Stimulated activated CD4-positive, alpha-beta T cell treated with anti-CD3 and anti-CD28 coated beads, TNF-alpha, amount 100 ng/mL, for 48 hours (primary cell): ENCODE data around the gene CFAP46.

Source experiments
- DNase-seq, 3 donors: peaks; one replicate each; pipeline ENCODE4 v3.0.0-alpha.2; 2020; ENCODE audit warnings: low read depth in 3 of 3

Gene CFAP46

DNA sequence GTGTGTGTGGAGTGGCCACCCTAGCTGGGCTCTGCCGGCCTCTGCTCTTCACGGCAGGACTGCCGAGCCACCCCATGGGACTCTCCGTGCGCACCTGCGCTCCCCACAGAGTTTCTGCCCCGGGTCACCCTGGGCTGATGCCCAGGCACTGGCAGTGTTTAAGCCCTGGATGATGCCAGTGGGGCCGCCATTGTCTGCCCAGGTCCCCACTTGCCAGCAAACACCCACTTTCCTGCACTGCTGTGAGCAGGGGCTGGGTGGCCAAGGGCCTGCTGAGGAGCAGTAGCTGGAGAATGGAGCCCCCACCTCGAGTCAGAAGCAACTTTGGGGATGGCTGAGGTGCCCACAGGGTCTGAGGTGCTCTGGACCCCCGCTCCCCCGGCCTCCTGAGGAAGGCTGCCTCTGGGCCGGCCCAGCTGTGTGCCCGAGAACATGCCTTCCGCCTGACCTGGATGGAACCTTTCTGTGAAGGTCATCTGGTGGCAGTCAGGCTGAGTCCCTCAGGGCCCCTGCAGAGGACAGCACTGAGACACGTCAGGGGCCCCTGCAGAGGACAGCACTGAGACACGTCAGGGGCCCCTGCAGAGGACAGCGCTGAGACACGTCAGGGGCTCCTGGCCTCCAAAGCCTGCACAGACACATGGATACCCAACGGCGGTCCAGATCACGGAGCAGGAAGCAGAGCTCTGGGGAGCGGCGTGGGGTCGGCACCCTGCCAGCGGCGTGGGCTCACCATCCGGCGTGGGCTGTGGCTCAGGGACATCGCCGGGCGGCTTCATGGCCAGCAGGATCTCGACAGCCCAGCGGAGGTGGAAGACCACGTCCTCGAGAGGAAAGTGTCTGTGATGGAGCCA lies 62.0 kb downstream of the CFAP46 start:
- no peak for DNase-seq

DNA sequence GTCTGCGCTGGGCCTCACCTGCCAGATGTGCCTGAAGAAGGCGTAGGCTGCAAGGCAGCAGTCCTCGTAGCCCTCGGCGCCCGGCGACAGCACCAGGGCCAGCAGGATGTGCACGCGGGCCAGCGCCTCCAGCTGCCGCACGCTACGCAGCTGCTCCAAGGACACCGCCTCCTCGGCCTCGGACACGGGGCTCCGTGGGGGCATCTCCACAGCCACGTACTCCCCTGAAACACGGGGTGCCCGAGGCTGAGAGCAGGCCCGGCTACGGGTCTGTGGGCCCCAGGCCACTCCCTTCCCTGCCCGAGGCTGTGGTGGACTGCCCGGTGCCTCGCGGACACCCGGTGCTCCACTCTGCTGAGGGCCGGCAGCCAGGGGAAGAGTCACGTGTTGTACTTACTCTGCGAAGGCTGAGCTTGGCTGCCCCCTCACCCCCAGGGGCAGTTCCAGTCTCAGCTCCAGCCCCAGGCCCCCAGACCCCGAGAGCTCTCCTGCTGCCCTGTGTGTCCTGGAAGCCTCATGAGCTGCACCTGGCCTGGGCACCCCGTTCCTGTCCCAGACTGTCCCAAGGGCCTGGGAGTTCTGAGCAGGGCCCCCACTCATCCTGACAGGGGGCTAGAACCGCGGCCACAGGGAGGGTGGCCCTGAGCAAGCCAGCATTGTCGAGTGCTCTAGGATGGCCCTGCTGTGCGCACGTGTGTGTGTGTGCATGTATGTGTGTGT lies 62.8 kb downstream of the CFAP46 start:
- DNase-seq, result no peak

DNA sequence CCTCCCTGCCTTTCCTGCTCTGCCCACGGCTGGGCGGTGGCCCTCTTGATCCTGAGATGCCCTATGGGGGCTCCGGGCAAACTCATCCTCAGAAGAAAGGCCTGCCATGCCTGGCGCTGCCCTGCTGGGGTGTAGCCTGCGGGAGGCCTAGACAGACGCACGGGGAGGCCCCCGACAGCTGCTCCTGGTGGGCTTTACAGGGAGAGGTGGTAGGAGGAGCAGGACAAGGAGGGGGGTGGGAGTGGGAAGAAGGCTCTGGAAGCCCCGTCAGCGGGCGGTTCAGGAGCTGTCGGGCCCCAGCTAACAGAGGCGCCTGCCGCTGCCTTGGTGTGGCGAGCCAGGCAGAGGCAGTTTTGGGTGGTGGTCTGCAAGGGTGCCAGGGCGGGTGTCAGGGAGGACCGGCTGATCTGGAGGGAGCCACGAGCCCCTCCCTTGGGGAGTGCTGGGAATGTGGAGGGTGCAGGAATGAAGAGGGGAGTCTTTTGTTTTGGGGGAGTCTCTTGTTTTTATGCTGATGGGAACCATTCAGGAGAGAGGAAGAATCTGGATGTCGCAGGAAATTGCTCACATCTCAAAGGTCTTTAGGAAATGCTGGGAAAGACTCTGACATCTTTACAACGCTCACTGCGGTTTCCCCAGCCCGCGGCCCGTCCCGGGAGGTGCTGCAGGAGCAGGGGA lies 63.5 kb downstream of the CFAP46 start:
- no peak for DNase-seq

DNA sequence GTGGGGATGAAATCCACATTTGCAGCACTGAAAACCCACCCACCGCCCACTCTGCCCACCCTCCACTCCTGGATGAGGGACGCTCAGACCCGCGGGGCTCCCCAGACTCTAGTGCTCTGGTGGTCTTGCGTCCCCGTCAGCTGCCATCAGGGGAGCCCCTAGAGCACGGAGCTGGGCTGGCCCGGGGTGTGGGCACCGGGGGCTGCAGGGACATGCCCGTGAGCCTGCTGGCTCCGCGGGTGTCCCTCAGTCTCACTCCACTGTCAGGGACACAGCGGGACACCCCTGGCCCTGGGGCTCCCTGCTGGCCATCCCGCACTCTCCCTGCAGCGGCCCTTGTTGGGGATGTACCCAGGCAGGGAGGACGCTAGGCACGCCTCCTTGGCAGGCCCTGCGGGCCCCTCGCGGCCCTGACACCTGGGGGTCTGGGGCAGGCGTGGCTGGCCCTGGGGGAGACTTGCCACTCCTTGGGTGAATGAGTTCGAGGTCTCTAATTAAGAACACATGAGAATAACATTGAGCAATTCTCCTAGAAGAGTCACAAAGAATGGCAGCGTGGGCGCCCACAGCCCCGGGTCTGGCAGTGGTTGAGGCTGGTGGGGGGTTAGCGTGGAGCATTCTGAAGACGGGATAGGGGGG lies 64.2 kb downstream of the CFAP46 start:
- no peak for DNase-seq

DNA sequence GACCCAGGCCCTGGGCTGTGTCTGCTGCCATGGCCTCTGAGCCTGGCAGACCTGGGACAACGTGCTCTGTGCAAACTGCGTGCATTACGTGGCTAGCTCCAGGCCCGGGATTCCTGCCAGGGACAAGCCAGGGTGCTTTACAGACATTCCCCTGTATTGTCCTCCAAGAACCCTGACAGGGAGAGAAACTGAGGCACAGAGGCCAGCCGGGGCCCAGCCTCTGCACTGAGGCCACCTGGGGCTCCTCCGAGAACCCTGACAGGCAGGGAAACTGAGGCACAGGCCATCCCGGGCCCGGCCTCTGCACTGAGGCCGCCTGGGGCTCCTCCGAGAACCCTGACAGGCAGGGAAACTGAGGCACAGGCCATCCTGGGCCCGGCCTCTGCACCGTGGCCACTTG lies 64.9 kb downstream of the CFAP46 start:
- DNase-seq, result no peak

DNA sequence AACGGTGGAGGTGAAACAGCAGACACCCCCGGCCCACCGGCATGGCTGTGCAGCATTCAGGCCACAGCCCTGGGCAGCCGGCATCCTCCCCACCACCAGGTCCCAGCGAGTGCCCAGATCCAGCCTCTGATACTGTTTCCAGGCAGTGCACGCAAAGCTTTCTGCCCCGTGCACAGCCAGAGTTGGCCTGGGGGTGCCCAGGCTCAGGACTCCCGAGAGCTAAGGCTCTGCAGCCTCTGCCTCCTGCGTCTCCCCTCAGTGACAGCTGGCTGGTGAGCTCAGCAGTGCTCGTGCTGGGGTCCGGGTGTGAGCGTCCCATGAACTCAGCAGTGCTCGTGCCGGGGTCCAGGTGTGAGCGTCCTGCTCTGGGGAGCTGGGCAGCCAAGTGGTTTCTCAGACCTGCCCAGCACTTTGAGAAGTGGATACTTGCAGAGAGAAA lies 65.4 kb downstream of the CFAP46 start:
- no peak for DNase-seq

DNA sequence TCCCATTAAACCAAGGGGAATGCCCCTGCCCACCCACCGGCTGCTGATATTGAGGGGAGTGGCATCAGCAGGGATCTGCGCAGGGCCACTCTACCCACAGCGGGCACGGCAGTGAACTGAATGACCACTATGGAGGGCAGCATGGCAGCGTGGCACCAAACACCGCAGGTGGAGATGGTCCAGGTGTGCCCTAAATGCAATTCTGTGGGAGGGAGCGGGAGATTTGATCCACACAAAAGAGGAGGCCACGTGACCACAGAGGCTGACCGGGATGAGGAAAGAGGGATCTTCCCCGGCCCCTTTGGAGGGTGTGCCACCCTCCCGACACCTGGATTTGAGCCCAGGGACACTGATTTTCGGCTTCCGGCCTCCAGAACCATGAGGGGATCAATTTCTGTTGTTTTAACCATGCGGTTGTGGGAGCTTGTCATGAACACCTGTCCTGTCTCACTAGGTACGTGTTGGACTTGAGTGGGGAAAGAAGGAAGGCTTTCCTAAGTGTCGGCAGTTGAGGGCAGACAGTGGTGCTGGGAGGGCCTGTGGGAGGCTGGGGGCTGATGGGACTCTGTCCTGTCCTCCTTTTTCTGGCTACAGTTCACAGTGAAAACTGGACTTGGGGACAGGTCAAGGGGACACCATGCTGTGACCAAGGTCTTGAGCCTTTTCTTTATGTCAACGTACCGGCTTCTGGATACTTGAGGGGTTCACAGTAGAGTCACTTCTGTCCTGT lies 66.1 kb downstream of the CFAP46 start:
- DNase-seq, result no peak

DNA sequence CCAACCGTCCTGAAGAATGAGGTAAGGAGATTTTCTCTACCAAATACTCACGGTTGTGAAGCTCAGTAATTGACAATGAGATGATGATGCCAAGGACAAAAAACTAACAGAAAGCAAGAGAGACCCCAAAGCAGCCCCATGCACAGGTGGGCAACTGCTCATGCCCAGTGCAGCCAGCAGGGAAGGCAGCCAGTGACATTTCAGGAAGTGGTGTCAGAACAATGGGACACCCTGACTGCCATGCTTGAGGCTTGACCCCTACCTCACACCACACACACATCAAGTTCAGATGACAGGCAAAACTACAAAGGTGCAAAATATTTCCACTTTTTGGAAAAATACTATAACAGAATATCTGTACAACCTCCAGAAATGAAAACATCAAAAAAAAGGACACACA lies 66.9 kb downstream of the CFAP46 start:
- no peak for DNase-seq

DNA sequence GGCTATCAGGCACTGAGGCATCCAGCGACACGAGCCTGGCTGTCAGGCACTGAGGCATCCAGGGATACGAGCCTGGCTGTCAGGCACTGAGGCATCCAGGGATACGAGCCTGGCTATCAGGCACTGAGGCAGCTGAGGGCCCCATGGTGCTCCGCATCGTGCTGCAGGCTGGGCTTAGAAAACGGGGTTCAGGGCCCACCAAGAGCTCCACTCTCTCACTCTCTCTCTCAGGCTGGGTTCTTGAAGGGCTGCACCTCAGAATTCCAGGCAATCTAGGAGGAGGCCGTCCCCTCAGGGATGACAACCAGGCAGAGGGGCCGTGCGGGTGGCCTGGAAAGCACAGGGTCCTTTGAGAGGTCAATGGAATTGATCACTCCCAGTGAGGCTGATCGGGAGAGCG lies 69.0 kb downstream of the CFAP46 start:
- DNase-seq, result no peak

DNA sequence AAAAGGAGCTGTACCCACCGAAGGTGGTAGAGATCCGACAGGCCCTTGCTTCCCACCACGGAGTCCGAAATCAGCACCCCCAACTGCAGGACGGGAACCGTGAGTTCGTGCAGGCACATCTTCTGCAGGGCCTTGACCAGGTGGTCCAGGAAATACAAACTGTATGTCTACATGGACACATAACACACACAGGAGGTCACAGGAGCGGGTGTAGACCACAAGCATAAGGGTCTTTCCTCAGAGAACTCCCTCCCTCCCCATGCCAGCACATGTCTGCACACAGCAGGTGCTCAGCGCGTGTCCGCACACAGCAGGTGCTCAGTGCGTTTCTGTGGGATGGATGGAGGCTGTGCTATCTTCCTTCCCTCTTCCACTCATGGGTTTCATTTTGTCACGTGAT lies 69.7 kb downstream of the CFAP46 start:
- DNase-seq, result no peak

DNA sequence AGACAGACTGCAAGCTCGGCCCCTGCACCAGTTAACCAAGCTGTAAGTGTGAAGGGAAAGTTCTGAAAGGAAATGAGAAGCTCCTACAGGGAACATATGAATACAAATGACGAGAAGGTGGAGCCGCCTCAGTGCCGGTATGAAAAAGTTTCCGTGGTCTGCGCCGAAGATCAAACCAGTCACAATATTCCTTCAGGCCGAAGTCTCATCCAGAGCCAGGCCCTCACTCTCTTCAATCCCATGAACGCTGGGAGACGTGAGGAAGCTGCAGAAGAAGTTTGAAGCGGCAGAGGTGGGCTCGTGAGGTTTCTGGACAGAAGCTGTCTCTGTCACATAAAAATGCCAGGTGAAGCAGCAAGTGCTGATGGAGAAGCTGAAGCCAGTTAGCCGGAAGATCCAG lies 71.9 kb downstream of the CFAP46 start:
- DNase-seq, result no peak

DNA sequence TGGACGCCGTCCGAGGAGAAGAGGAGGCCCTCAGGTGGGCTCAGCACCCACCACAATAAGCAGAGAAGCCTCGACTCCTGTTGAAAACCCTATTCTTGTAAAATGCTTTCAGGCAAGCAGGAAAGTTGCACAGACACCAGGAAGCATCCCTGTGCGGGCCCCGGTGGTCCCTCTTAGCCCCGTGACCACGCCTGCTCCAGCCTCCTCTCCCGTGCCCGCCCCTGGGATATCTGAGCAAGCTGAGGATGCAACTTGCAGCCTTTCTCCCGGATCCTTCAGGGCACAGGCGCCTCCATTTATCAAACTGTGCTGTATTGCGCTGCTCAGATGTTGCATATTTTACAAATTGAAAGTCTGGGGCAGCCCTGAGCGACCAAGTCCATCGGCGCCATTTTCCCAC lies 72.7 kb downstream of the CFAP46 start:
- no peak for DNase-seq

DNA sequence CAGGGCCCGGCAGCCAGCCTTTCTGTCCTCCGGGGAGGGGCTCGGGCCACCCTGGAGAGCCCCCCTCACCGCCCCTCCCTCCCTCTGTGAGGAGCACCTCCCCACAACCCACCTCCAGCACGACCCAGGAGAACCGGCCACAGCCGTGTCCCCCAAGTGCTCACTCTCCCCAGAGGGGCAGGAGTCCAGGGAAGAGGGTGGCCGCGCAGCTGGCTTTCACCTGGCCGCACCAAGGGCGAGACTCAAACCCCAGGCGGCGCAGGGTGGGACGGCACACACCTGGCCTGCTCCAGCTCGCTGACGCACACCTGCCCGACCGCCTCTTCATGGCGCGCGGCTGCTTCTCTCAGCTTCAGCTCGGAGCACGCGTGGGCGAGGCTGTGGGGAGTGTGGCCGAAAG lies 73.4 kb downstream of the CFAP46 start:
- DNase-seq, result no peak

DNA sequence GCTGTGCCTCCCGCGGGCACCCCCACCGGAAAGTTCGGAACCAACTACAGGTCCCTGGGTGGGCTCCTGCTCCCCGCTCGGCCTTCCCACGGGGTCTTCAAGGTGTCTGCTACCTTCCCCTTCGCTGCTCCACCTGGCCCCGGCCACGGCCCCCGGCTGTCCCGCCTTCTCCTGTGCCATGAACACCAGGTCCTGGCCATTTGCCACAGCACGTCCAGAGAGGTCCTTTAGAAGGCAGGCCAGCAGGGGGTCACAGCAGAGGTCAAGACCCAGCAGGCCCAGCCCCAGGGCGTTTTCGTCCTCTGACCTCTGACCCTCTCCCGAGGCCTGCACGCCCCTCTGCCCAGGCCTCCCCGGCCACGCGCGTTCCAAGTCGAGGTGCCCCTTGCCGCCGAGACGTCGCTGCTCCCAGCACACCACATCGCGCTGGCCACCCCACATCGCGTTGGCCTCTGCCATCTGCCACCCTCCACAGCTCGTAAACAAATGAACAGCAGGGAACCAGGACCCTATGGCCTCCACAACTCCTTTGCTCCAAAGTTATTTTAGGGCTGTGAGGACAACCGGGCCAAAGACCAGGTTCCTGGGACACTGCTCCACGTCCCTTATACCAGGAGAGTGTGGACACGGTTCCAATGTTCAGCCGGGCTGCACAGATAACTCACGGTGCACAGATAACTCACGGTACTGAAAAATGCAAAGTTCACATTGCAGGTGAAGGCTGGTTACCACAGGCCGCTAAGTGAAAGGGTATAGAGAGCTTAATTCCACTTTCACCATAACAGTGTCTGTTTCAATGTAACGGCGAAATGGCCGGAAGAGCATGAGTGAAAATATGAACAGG lies 74.3 kb downstream of the CFAP46 start:
- no peak for DNase-seq

DNA sequence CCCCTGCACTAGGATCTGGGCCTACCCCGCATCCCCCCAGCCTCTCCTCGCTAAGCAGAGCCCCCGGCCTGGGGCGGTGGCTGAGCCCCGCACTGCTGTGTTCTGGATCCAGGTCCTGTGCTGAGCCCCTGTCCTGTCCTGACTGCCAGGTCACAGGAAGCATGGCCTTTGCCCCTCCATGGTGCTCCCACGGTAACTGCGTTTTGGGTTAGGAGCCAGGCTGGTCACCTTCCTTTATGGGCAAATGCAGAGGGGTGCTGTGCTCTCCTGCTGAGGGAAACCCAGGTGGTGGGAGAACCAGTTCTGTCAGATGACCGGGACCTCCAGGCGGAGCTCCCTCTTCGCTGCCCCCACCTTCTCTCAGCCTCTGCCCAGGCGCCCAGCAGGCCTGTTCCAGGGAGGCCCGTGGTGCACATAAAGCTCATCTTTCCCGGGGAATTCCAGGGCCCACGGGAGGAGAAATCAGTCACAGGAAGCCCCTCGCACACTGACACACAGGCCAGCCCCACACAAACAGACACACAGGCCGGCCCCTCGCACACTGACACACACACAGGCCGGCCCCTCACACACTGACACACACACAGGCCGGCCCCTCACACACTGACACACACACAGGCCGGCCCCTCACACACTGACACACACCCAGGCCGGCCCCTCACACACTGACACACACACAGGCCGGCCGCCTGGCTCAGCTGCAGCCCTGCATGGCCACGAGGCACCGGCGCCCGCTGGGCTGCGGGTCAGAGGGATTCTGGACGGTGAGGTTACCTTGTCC lies 75.6 kb downstream of the CFAP46 start:
- no peak for DNase-seq

DNA sequence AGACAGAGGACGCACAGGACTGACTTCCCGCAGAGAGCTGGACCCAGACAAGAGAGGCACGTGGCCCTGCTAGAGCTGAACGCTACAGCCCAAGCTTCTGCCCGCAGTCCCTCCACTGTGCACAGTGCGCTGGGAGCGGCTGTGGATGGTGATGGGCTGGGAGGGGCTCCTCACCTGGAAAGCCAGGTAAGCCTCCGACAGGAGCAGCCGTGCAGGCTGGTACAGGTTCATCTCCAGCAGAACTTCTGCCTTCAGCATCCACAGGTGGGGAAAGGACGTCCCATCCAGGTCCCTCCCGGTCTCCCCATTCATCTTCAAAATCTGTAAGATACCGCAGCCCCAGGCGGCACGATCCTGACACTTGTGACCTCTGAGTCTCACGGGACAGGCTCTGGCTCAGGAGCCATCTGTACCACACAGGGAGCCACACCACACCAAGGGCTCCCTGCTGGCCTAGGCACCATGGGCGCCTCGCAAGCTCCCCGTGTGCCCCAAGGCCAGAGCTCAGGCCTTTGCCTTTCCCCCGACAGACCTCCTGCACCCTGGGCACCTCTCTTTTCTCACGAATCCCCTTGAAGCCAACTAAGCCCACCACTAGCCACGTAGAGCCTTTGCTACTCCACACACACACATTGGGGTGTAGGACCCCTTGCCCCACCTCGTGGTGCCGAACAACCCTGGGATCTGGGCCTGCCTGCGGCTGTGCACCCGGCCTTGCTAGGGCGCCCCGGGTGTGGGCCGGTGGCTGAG lies 76.3 kb downstream of the CFAP46 start:
- no peak for DNase-seq

DNA sequence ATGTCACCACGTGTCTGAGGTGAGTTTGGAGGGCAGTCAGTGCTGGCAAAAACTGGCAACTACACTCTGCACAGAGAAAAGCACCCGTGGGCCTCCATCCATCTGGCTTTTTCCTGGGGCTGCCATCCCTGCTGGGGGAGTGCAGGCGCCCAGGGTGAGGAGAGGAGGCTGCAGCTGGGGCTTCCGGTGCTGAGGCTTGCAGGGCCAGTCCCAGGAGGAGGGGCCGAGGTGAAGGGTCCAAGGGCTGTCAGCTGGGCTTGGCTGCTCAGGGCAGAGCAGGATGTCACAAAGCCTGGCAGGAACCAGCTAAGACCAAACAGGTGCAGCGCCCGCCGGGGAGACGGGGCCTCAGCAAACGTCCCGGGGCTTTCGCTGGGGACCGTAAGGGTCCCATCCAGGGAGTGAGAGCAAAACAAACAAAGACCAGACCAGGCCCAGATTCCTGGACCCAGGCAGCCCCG lies 77.2 kb downstream of the CFAP46 start:
- DNase-seq, result no peak

DNA sequence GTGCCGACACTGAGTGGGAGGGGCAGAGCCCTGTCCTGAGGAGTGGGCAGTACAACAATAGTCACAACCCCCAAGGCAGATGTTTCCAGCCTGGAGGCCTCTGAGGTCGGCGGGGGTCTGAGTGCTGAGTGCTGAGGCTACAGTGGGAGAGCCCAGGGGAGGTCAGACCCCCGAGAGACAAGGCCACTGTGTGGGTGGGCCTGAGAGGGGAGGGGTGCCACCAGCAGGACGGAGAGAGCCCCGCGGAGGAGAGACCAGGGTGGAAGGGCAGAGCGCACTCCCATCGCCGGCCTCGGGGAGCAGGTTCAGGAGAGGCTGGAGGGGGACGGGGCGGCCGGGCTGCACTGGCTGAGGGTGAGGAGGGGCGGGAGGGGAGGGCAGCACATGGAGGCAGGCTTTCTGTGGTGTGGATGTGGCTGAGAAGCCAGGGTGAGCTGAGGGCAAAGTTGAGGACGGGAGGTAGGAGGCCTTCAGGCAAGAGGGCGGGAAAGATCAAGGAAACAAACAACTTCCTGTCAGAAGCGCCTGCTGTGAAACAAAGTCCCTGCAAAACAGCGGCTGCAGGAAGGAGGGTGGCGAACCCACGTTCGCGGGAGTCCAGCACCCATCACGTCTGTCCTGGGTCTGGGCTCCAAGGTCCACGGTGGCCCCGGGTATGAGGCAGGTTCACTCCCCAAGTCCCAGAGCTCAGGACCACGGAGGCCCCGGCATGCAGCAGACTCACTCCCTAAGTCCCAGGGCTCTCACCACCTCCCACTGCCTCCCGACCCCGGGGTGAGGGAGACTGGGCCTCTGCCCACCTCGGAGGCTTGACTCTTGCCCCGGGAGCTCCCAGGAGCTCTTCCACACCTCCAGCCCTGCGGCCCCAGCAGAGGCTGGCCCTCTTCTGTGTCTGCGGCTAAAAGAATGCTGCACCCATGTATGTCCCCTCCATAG lies 79.6 kb downstream of the CFAP46 start:
- DNase-seq, result no peak
